GM21390 (cell line): Measurements from ENCODE around the gene TTC21B.
"Not testable (repeated sequence)": the region's sequence is repeated elsewhere in the genome, so short reads cannot be mapped to it uniquely, and the experiment has no call there.

ENCODE experiments used
- ATAC-seq: cut with Tn5 transposase; IDR thresholded peaks from one replicate; pipeline ENCODE4 v1.9.1; 2021; ENCODE audit not compliant: unreplicated experiment

Gene TTC21B

GRCh38 chr2:165888171-165888570 lies 65.4 kb downstream of the TTC21B start:
- no peak for ATAC-seq

- no peak for ATAC-seq
Observed at GRCh38 chr2:165886487-165887146, 67.0 kb downstream of the TTC21B start.

- ATAC-seq, result peak; percentile 65
Observed at GRCh38 chr2:165877565-165878550, 75.7 kb downstream of the TTC21B start.

- ATAC-seq, result no peak
Observed at GRCh38 chr2:165876712-165877111, 76.9 kb downstream of the TTC21B start.

- no peak for ATAC-seq
Observed at GRCh38 chr2:165876269-165876668, 77.3 kb downstream of the TTC21B start.

- ATAC-seq, result peak; percentile 85
Observed at GRCh38 chr2:165874445-165875039, 79.0 kb downstream of the TTC21B start.

- no peak for ATAC-seq
Observed at GRCh38 chr2:165872101-165872791, 81.3 kb downstream of the TTC21B start.

GRCh38 chr2:165871025-165871424 lies 82.6 kb downstream of the TTC21B start:
- no peak for ATAC-seq

GRCh38 chr2:165870346-165870745 lies 83.2 kb downstream of the TTC21B start:
- ATAC-seq, result no peak

GRCh38 chr2:165868211-165868610 lies 85.4 kb downstream of the TTC21B start:
- no peak for ATAC-seq

- ATAC-seq, result no peak
Observed at GRCh38 chr2:165864296-165864695, 89.3 kb downstream of the TTC21B start.

- peak; percentile 85 for ATAC-seq
Observed at GRCh38 chr2:165863810-165864261, 89.7 kb downstream of the TTC21B start.

GRCh38 chr2:165861083-165861482 lies 92.5 kb downstream of the TTC21B start:
- not testable (repeated sequence) for ATAC-seq

- ATAC-seq, result not testable (repeated sequence)
Observed at GRCh38 chr2:165859723-165860122, 93.9 kb downstream of the TTC21B start.

GRCh38 chr2:165857876-165858275 lies 95.7 kb downstream of the TTC21B start:
- ATAC-seq, result no peak

GRCh38 chr2:165852394-165852793 lies 101.2 kb downstream of the TTC21B start:
- ATAC-seq, result no peak

- ATAC-seq, result no peak
Observed at GRCh38 chr2:165847001-165847400, 106.6 kb downstream of the TTC21B start.

GRCh38 chr2:165846056-165846455 lies 107.5 kb downstream of the TTC21B start:
- no peak for ATAC-seq

- ATAC-seq, result no peak
Observed at GRCh38 chr2:165844216-165844615, 109.4 kb downstream of the TTC21B start.

GRCh38 chr2:165843351-165843750 lies 110.2 kb downstream of the TTC21B start:
- ATAC-seq, result no peak
